ENCODE measurements around the gene ISCA2. TPM values are rescaled to one million over a fixed set of nuclear protein-coding genes. Genes with fewer than 3 reads are reported as not detected.

ISCA2 gene
- total RNA-seq, 4 donors from 2014 or later, result 4.1 to 32.4 (median 20.6) TPM

GRCh38 chr14:74490486-74490885 is 3.1 kb upstream of the ISCA2 start:
- WGBS, 2 donors (ENCODE audit: low coverage in 1 of 2), result 75 to 96% methylated on average over 1 of the region's 1 CpG
- intact Hi-C loops (cut with DNase I; ENCODE audit: low total_unique reads), result loop anchor here (5.0 kb wide), 1 partner anchor 568 kb away; no protein-coding TSS in a partner anchor
- H3K4me1 ChIP-seq, result peaks cover 8 to 41% (median 17%) of the 10 kb centered on the region in 4 donors
- in situ Hi-C loops (cut with MboI; ENCODE audit: low pct_ligation_motif_present in 1 of 4, low pct_unique_long_range_greater_than_20kb in 1 of 4, low sequenced_read_pairs in 3 of 4), result no loop called here
- no peaks in the 10 kb centered on the region for H3K36me3 ChIP-seq
- no peaks in the 10 kb centered on the region for H3K27me3 ChIP-seq
- DNase-seq, result no peak
- TF ChIP-seq POLR2A (IDR thresholded peaks at IDR 0.05) (no peak), POLR2AphosphoS5 (IDR thresholded peaks at IDR 0.05) (no peak), CTCF (IDR thresholded peaks at IDR 0.05) (no peak), EP300 (IDR thresholded peaks at IDR 0.05; ENCODE audit: low read depth) (no peak)
- H3K9me3 ChIP-seq, result no peaks in the 10 kb centered on the region
- no peak overlapping the region for H3K4me3 ChIP-seq
- no peak overlapping the region for H3K27ac ChIP-seq

DNA sequence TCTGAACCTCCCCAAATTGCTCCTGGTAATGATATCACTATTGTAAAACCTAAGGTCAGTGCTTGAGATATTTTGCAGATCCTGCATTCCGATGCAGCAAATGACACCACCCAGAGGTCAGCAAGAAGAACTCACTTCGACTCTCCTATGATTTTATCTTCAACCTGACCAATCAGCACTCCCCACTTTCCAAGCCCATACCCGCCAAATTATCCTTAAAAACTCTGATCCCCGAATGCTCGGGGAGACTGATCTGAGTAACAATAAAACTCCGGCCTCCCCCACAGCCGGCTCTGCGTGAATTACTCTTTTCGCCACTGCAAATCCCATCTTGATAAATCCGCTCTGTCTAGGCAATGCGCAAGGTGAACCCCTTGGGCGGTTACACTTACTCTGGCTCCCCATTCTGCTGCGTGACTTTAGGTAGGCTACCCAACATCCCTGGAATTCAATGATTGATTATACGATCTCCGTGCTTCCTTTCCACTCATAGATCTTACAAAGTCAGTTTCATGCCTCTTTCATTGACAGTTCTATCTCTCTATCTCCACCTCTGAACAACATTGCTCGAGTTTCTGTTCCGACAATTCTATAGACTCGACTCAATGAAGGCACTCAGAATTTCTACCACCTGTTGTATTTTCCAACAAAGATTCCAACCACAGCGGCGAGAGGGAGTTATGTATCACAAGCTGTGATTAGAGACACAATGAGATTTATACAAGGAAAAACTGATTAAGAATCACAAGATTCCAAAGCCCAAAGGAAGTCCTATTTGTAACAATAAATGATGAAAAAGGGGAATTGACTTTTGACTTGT is 1.4 kb upstream of the ISCA2 start:
- peak overlapping the region; percentile 72 to 95 (median 77) for H3K4me3 ChIP-seq
- peaks cover 8 to 33% (median 17%) of the 10 kb centered on the region in 4 donors for H3K4me1 ChIP-seq
- 6 to 8% methylated on average over 20 of the region's 20 CpGs for WGBS, 2 donors (ENCODE audit: low coverage in 1 of 2)
- H3K36me3 ChIP-seq, result no peaks in the 10 kb centered on the region
- no peak for DNase-seq
- TF ChIP-seq CTCF (IDR thresholded peaks at IDR 0.05) (peak in 2 of 5 experiments; percentile 14 to 17), EP300 (IDR thresholded peaks at IDR 0.05; ENCODE audit: low read depth) (no peak), POLR2AphosphoS5 (IDR thresholded peaks at IDR 0.05) (no peak), POLR2A (IDR thresholded peaks at IDR 0.05) (no peak)
- intact Hi-C loops (cut with DNase I; ENCODE audit: low total_unique reads), result loop anchor here (5.0 kb wide), 1 partner anchor 570 kb away; no protein-coding TSS in a partner anchor
- no peaks in the 10 kb centered on the region for H3K9me3 ChIP-seq
- in situ Hi-C loops (cut with MboI; ENCODE audit: low pct_ligation_motif_present in 1 of 4, low pct_unique_long_range_greater_than_20kb in 1 of 4, low sequenced_read_pairs in 3 of 4), result no loop called here
- no peaks in the 10 kb centered on the region for H3K27me3 ChIP-seq
- H3K27ac ChIP-seq, result peak overlapping the region; percentile 93 to 97 (median 94)

DNA sequence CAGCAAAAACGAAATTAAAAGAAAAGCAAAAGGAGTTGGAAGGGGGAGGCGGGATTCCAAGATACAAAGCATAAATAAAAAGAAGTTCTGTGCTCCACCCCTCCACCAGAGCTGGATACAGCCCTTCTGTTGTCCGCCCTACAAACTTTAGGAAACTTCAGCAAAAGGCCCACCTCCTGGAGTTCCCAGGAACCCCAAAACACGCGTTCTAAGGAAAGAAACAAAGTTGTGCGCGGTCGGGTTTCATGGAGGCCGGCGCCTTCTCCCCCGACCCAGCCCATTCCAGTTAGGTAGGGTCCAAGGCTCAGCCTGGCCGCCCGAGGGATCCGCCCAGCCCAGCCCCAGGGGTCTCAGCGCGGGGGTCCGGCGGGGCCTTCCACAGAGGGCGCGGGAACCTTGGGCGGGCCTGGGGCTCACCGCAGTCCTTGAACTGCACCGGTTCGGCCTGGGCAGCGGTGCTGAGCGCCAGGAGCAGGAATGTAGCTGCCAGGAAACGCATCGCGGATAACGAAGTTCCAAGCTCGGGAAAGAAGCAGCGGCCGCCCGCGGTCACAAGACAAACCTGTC is 706 bp upstream of the ISCA2 start, which contains the start of gene NPC2:
NPC2 (minus strand) TSS at position 530 of the 567 bp plus-strand sequence; CDS start at position 499, 31 bp downstream.
- H3K9me3 ChIP-seq, result no peaks in the 10 kb centered on the region
- in situ Hi-C loops (cut with MboI; ENCODE audit: low pct_ligation_motif_present in 1 of 4, low pct_unique_long_range_greater_than_20kb in 1 of 4, low sequenced_read_pairs in 3 of 4), result no loop called here
- H3K36me3 ChIP-seq, result no peaks in the 10 kb centered on the region
- no peak for DNase-seq
- no peaks in the 10 kb centered on the region for H3K27me3 ChIP-seq
- 0 to 1% methylated on average over 3 to 31 of the region's 35 CpGs for WGBS, 2 donors (ENCODE audit: low coverage in 1 of 2)
- peaks cover 8 to 33% (median 17%) of the 10 kb centered on the region in 4 donors for H3K4me1 ChIP-seq
- peak; percentile 81 for TF ChIP-seq POLR2A (IDR thresholded peaks at IDR 0.05)
- peak; percentile 85 to 89 (median 85) for TF ChIP-seq POLR2AphosphoS5 (IDR thresholded peaks at IDR 0.05)
- TF ChIP-seq EP300 (IDR thresholded peaks at IDR 0.05; ENCODE audit: low read depth), result no peak
- TF ChIP-seq CTCF (IDR thresholded peaks at IDR 0.05), result no peak
- intact Hi-C loops (cut with DNase I; ENCODE audit: low total_unique reads), result loop anchor here (5.0 kb wide), 1 partner anchor 571 kb away; no protein-coding TSS in a partner anchor
- peak within 1 kb of the TSS; percentile 93 to 97 (median 94) for H3K27ac ChIP-seq
- H3K4me3 ChIP-seq, result peak within 1 kb of the TSS; percentile 72 to 99 (median 88)

DNA sequence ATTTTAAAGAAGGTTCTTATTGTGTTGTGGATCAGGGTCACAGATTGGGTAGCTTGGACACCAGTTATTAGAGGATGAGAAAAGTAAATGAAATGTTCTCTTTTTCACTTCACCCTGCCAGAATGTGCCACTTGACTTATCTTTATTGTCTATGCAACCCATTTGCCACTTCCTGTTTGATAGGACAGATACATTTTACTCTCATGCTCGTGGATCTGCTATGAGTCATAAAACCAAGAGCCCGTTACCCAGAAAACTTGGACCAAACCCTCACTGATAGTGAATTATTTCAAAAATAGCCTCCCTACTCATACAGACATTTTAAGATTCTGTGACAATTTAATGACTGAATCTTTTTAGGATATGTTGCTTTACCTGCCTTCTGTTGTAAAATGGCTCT is 1.8 kb downstream of the ISCA2 start:
- H3K36me3 ChIP-seq, result no peaks in the 10 kb centered on the region
- in situ Hi-C loops (cut with MboI; ENCODE audit: low pct_ligation_motif_present in 1 of 4, low pct_unique_long_range_greater_than_20kb in 1 of 4, low sequenced_read_pairs in 3 of 4) (no loop called here), intact Hi-C loops (cut with DNase I; ENCODE audit: low total_unique reads) (no loop called here)
- TF ChIP-seq POLR2A (IDR thresholded peaks at IDR 0.05) (no peak), POLR2AphosphoS5 (IDR thresholded peaks at IDR 0.05) (no peak), EP300 (IDR thresholded peaks at IDR 0.05; ENCODE audit: low read depth) (no peak), CTCF (IDR thresholded peaks at IDR 0.05) (no peak)
- H3K27ac ChIP-seq, result no peak overlapping the region
- H3K9me3 ChIP-seq, result no peaks in the 10 kb centered on the region
- no peaks in the 10 kb centered on the region for H3K27me3 ChIP-seq
- no peak overlapping the region for H3K4me3 ChIP-seq
- WGBS, 2 donors (ENCODE audit: low coverage in 1 of 2), result 69 to 73% methylated on average over 2 of the region's 2 CpGs
- DNase-seq, result no peak
- H3K4me1 ChIP-seq, result peaks cover 8 to 22% (median 14%) of the 10 kb centered on the region in 4 donors
